ENCODE data around the gene BACE2. TPM values are rescaled to one million over a fixed set of nuclear protein-coding genes. Genes with fewer than 3 reads are reported as not detected.

BACE2 gene
- total RNA-seq = 10 to 100 TPM; 10.3 to 30.3 (median 15.6) TPM
- polyA plus RNA-seq = 10 to 100 TPM in 1 of 2 donors, 1 to 10 TPM in 1; 3.8 to 21.9 TPM
- long read RNA-seq, donor 1, transcript BACE2-202 (9 exons, 2,993 nt) = major isoform, 7 of 10 reads
- long read RNA-seq, donor 1, partial matches to known transcripts = 0 of 10 reads
- long read RNA-seq, donor 1, other reads (novel, unspliced or antisense) = 2 of 10 reads
- long read RNA-seq, donor 2, partial matches to known transcripts = 7 of 16 reads
- long read RNA-seq, donor 2, other reads (novel, unspliced or antisense) = 3 of 16 reads
- long read RNA-seq, donor 3, full-length matches to known transcripts = 18 of 26 reads
- long read RNA-seq, donor 3, partial matches to known transcripts = 4 of 26 reads
- long read RNA-seq, donor 3, other reads (novel, unspliced or antisense) = 4 of 26 reads

DNA sequence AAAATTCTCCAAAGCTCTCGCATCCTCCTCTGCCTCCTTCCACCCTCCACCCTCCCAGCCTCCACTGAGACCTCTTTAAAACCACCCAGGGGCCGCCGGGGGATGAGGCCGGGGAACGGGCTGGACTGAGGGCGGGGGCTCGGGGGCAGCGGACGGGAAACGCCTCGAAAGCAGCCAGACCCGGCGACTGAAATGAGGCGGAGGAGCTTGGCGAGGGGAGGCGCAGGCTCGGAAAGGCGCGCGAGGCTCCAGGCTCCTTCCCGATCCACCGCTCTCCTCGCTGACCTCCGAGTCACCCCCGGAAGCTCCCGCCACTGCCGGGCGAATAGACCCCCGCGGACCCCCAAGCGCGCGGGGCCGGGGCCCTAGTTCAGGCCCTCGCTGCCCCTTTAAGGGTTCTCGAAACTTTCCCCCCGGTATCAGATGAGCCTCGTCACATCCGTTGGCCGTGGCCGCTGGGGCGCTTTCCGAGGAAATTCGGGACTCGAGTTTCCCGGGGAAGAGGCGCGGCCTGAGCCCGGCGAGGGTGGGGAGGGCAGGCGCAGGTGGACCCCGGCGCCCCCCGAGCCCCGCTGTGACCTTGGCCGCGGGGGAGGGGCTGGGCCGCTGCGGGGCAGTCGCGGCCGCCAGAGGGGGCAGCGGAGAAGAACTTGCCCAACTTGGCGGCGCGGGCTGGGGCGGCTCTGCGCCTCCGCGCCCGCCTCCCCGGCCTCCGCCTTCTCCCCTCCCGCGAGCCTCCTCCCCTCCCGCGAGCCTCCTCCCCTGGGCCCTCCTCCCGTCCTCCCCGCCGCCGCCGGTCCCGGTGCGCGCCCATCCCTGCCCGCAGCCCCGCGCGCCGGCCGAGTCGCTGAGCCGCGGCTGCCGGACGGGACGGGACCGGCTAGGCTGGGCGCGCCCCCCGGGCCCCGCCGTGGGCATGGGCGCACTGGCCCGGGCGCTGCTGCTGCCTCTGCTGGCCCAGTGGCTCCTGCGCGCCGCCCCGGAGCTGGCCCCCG lies at the start of gene BACE2:
Gene BACE2 (plus strand): TSS at position 813 of the 995 bp plus-strand sequence. CDS start 104 bp downstream, at position 917.
- H3K27ac ChIP-seq = peak within 1 kb of the TSS; percentile 81 to 98 (median 90)
- peaks cover 0 to 41% (median 20%) of the 10 kb centered on the region in 12 donors for H3K4me1 ChIP-seq
- intact Hi-C loops (cut with DNase I) = loop anchor here in 2 of 10 donors (10.0 kb wide), 1 partner anchor 197 kb away; the partner anchor contains the start of gene MX2 (in 2 of the 2)
- DNase-seq (peak; percentile 85 to 88 (median 87)), ATAC-seq (peak; percentile 58 to 91 (median 86))
- no peaks in the 10 kb centered on the region for H3K36me3 ChIP-seq
- TF ChIP-seq, protein P1, sequence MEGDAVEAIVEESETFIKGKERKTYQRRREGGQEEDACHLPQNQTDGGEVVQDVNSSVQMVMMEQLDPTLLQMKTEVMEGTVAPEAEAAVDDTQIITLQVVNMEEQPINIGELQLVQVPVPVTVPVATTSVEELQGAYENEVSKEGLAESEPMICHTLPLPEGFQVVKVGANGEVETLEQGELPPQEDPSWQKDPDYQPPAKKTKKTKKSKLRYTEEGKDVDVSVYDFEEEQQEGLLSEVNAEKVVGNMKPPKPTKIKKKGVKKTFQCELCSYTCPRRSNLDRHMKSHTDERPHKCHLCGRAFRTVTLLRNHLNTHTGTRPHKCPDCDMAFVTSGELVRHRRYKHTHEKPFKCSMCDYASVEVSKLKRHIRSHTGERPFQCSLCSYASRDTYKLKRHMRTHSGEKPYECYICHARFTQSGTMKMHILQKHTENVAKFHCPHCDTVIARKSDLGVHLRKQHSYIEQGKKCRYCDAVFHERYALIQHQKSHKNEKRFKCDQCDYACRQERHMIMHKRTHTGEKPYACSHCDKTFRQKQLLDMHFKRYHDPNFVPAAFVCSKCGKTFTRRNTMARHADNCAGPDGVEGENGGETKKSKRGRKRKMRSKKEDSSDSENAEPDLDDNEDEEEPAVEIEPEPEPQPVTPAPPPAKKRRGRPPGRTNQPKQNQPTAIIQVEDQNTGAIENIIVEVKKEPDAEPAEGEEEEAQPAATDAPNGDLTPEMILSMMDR (IDR thresholded peaks at IDR 0.05) = peak; percentile 32 to 87 (median 66)
- TF ChIP-seq POLR2A (IDR thresholded peaks at IDR 0.05) = peak in 1 of 2 donors; percentile 33
- 1 to 2% (median 1%) methylated on average over 30 to 111 of the region's 111 CpGs for WGBS, 4 donors
- no peaks in the 10 kb centered on the region for H3K9me3 ChIP-seq
- H3K27me3 ChIP-seq = peaks cover 0 to 15% (median 0%) of the 10 kb centered on the region in 9 donors
- H3K4me3 ChIP-seq = peak within 1 kb of the TSS; percentile 64 to 98 (median 76)

DNA sequence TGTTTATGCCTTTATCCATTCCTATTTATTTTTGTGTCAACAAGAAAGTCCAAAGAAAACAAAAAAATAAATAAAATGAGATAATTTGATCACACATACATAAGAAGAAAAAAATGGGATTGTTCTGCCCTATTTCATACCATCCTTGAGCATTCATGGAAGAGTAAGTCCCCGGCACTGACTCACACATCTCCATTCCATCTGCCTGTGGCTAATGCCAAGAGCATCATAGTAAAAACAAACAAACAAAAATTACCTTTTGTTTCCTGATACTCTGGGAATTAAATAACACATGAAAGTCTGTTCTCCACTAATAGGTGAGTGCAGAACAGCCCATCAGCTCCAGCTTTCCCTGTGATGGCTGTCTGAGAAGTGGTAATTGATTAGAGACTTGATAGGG lies 48.1 kb upstream of the BACE2 start:
- H3K9me3 ChIP-seq = no peaks in the 10 kb centered on the region
- 91 to 98% (median 95%) methylated on average over 1 of the region's 1 CpG for WGBS, 4 donors
- intact Hi-C loops (cut with DNase I) = loop anchor here in 8 of 10 donors (2.0 to 10.0 kb wide), 5 partner anchors 335 to 657 kb away; no protein-coding TSS in a partner anchor
- H3K36me3 ChIP-seq = no peaks in the 10 kb centered on the region
- TF ChIP-seq, protein P1 (IDR thresholded peaks at IDR 0.05) = no peak
- no peak for TF ChIP-seq POLR2A (IDR thresholded peaks at IDR 0.05)
- no peak for ATAC-seq
- no peak for DNase-seq
- no peak overlapping the region for H3K27ac ChIP-seq
- peaks cover 0 to 31% (median 5%) of the 10 kb centered on the region in 9 donors for H3K27me3 ChIP-seq
- peaks cover 0 to 7% (median 0%) of the 10 kb centered on the region in 12 donors for H3K4me1 ChIP-seq
- H3K4me3 ChIP-seq = no peak overlapping the region

DNA sequence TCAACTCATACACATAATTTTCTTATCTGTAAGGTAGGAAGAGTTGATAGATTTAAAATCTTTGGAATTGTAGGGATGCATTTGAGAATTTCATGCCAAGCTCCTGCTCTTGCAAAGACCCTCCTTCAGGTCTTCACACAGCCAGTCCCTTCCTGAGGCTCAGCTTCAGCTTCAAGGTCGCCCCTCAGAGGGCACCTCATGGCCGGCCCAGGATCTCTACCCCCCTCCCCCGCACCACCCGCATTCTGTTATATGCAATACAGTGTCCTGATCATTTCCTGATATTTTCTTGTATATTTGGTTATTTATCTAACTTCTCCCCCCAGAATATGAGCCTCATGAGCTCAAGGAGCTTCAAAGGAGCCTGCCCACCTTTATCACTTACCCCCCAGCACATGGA lies 47.0 kb upstream of the BACE2 start:
- peaks cover 0 to 9% (median 0%) of the 10 kb centered on the region in 12 donors for H3K4me1 ChIP-seq
- TF ChIP-seq POLR2A (IDR thresholded peaks at IDR 0.05) = no peak
- TF ChIP-seq, protein P1 (IDR thresholded peaks at IDR 0.05) = no peak
- peaks cover 0 to 26% (median 5%) of the 10 kb centered on the region in 9 donors for H3K27me3 ChIP-seq
- H3K9me3 ChIP-seq = no peaks in the 10 kb centered on the region
- no peaks in the 10 kb centered on the region for H3K36me3 ChIP-seq
- no peak overlapping the region for H3K27ac ChIP-seq
- ATAC-seq (no peak), DNase-seq (no peak)
- no peak overlapping the region for H3K4me3 ChIP-seq
- intact Hi-C loops (cut with DNase I) = loop anchor here in 8 of 10 donors (2.0 to 10.0 kb wide), 5 partner anchors 334 to 656 kb away; no protein-coding TSS in a partner anchor
- 76 to 87% (median 82%) methylated on average over 4 of the region's 4 CpGs for WGBS, 4 donors
